Endothelial cell of umbilical vein (primary cell): ENCODE results near the gene GALNT1. TPM values are rescaled to one million over a fixed set of nuclear protein-coding genes. Genes with fewer than 3 reads are reported as not detected.

Experiments used
- BruUV-seq: library from RNA; stranded (reverse); fragments of 400-500 nt; replicated peaks from 2 replicates; lab custom pipeline; 2021; lab: Mats Ljungman, UMichigan
- CTCF ChIA-PET: fragments of 300-600, 350-600 bp; sonication (Branson Sonifier 250); formaldehyde crosslinking; loops from one replicate; lab custom pipeline; 2021; ENCODE audit warnings: antibody characterized with exemption, inconsistent platforms; lab: Charles Lee
- POLR2A ChIA-PET: fragments of 300-600, 350-600 bp; sonication (Branson Sonifier 250); formaldehyde crosslinking; loops from one replicate; lab custom pipeline; 2021; ENCODE audit warnings: antibody characterized with exemption, inconsistent platforms; lab: Charles Lee
- DNase-seq: peaks from one replicate; pipeline ENCODE4 v3.0.0-alpha.2; 2011; ENCODE audit warnings: low read depth, low spot score
- FAIRE-seq: peaks from 2 replicates; lab custom pipeline; 2011; peaks lifted over from hg19 to GRCh38; lab: Jason Lieb, UNC
- H2AFZ ChIP-seq: 2 replicates; pipeline ENCODE4 v1.6.0; 2012; ENCODE audit warnings: low read depth, low read length, control low read depth, inconsistent platforms
- H3K27ac ChIP-seq: 2 replicates; pipeline ENCODE4 v1.5.1; 2011; ENCODE audit warnings: low read depth, mild to moderate bottlenecking, control low read depth, low read length, moderate library complexity; ENCODE audit not compliant: insufficient read depth
- H3K27me3 ChIP-seq, 2 experiments: 2 replicates each; pipeline versions ENCODE4 v1.6.0 to v1.6.1; 2011; ENCODE audit warnings: low read length in 2 of 2, mixed read lengths in 1 of 2; ENCODE audit not compliant: control insufficient read depth in 2 of 2, insufficient read depth in 2 of 2
- H3K36me3 ChIP-seq, 2 experiments: 2 replicates in 1 of 2; 3 replicates in 1 of 2; pipeline ENCODE4 v1.5.1; 2011; ENCODE audit warnings: low read length in 2 of 2, mild to moderate bottlenecking in 1 of 2, moderate library complexity in 1 of 2; ENCODE audit not compliant: control insufficient read depth in 2 of 2, insufficient read depth in 2 of 2; ENCODE audit errors: extremely low read depth in 1 of 2
- H3K4me1 ChIP-seq: 3 replicates; pipeline ENCODE4 v1.5.1; 2011; ENCODE audit warnings: mild to moderate bottlenecking, low read length; ENCODE audit not compliant: control insufficient read depth, insufficient read depth; ENCODE audit errors: extremely low read depth
- H3K4me2 ChIP-seq: 2 replicates; pipeline ENCODE4 v1.6.1; 2011; ENCODE audit warnings: low read length, control low read depth, mixed read lengths; ENCODE audit not compliant: insufficient read depth
- H3K4me3 ChIP-seq, 3 experiments: fragments of 200-600 bp in 1 of 3; sonication (generic), shearing (Covaris generic) in 1 of 3; replicated peaks in 1 of 3; 2 replicates each; pipeline ENCODE4 v1.5.1; 2011 to 2016; ENCODE audit warnings: control low read depth in 3 of 3, low read length in 3 of 3, mild to moderate bottlenecking in 2 of 3, inconsistent platforms in 1 of 3, low read depth in 1 of 3, moderate library complexity in 1 of 3; ENCODE audit not compliant: insufficient read depth in 1 of 3
- H3K79me2 ChIP-seq: 2 replicates; pipeline ENCODE4 v1.6.0; 2012; ENCODE audit warnings: low read length, inconsistent platforms; ENCODE audit not compliant: control insufficient read depth, insufficient read depth
- H3K9ac ChIP-seq: replicated peaks from 2 replicates; pipeline ENCODE3; 2011; ENCODE audit warnings: low read length, control low read depth; ENCODE audit not compliant: insufficient read depth; ENCODE audit errors: extremely low read depth
- H3K9me1 ChIP-seq: replicated peaks from 3 replicates; pipeline ENCODE4 v1.6.0; 2011; ENCODE audit warnings: mild to moderate bottlenecking, low read length; ENCODE audit not compliant: control insufficient read depth, insufficient read depth; ENCODE audit errors: extremely low read depth
- H3K9me3 ChIP-seq: replicated peaks from 2 replicates; pipeline ENCODE4 v1.5.1; 2012; ENCODE audit warnings: low read length, inconsistent platforms; ENCODE audit not compliant: control insufficient read depth, insufficient read depth
- H4K20me1 ChIP-seq: replicated peaks from 2 replicates; pipeline ENCODE3; 2011; ENCODE audit warnings: mild to moderate bottlenecking, low read length; ENCODE audit not compliant: control insufficient read depth, insufficient read depth; ENCODE audit errors: extremely low read depth
- EZH2 ChIP-seq: IDR thresholded peaks from 2 replicates; pipeline ENCODE4 v1.6.1; 2012; ENCODE audit warnings: borderline replicate concordance, low read depth, mild to moderate bottlenecking, moderate library complexity, low read length, inconsistent platforms; ENCODE audit not compliant: severe bottlenecking
- FOS ChIP-seq: IDR thresholded peaks from 2 replicates; pipeline ENCODE4 v1.6.1; 2011; ENCODE audit warnings: mild to moderate bottlenecking, low read length, moderate library complexity, borderline replicate concordance; ENCODE audit not compliant: insufficient read depth
- GATA2 ChIP-seq: IDR thresholded peaks from 2 replicates; pipeline ENCODE4 v1.7.0; 2011; ENCODE audit warnings: low read depth, mild to moderate bottlenecking, moderate library complexity, mixed read lengths, low read length; ENCODE audit not compliant: insufficient read length, insufficient read depth
- JUN ChIP-seq: IDR thresholded peaks from 2 replicates; pipeline ENCODE4 v1.6.1; 2011; ENCODE audit warnings: borderline replicate concordance, low read depth; ENCODE audit not compliant: insufficient read length, insufficient read depth
- MYC ChIP-seq: IDR thresholded peaks from one replicate; pipeline ENCODE4 v1.6.1; 2011; ENCODE audit warnings: mild to moderate bottlenecking, low read depth, low read length
- POLR2A ChIP-seq: IDR thresholded peaks from 2 replicates; pipeline ENCODE4 v1.6.1; 2012; ENCODE audit warnings: low read depth, mild to moderate bottlenecking, control low read depth, low read length
- POLR2AphosphoS5 ChIP-seq: IDR thresholded peaks from 2 replicates; pipeline ENCODE4 v1.6.1; 2012; ENCODE audit warnings: low read depth, mild to moderate bottlenecking, control low read depth, low read length, moderate library complexity; ENCODE audit not compliant: insufficient read depth
- dilution Hi-C: fragments of 300-500 bp; cut with MboI; formaldehyde crosslinking; loops from one replicate; pipeline ENCODE4 v1.15.0; 2019; ENCODE audit warnings: low sequenced_read_pairs; ENCODE audit not compliant: extremely low pct_ligation_motif_present
- intact Hi-C: fragments of 100-400 bp; cut with micrococcal nuclease; formaldehyde crosslinking; loops from one replicate; pipeline ENCODE4 v1.10.0; 2022
- polyA plus RNA-seq, 4 experiments: library from polyadenylated mRNA; depleted of rRNA in 3 of 4; stranded (reverse) in 3 of 4; unstranded in 1 of 4; fragments of >200 nt; gene quantifications; 2 replicates each; pipeline versions ENCODE4 v1.2.1 to v1.2.3, GENCODE V29; 2011 to 2012; ENCODE audit warnings: missing spikeins in 1 of 4
- total RNA-seq: library from RNA; stranded (reverse); gene quantifications from 2 replicates; pipeline ENCODE4 v1.2.3, GENCODE V29; 2021
- TF ChIP-seq, protein P1 (sequence below), 2 donors: IDR thresholded peaks; 1 replicate in 1 of 2; 2 replicates in 1 of 2; pipeline ENCODE4 v1.5.1; 2011; ENCODE audit warnings: low read length in 2 of 2, mild to moderate bottlenecking in 2 of 2, moderate library complexity in 2 of 2, control low read depth in 1 of 2, inconsistent platforms in 1 of 2, low read depth in 1 of 2; ENCODE audit not compliant: insufficient read depth in 1 of 2; ENCODE audit errors: extremely low read depth in 1 of 2
- TF ChIP-seq, protein P2 (sequence below): IDR thresholded peaks from 2 replicates; pipeline ENCODE4 v1.6.1; 2011; ENCODE audit not compliant: insufficient read depth, insufficient read length

Gene GALNT1
- total and polyA plus RNA-seq, 2 donors (not counting 3 experiments of a cell fraction or from before 2014, with no cell fraction given): 89.9 to 360 TPM

DNA sequence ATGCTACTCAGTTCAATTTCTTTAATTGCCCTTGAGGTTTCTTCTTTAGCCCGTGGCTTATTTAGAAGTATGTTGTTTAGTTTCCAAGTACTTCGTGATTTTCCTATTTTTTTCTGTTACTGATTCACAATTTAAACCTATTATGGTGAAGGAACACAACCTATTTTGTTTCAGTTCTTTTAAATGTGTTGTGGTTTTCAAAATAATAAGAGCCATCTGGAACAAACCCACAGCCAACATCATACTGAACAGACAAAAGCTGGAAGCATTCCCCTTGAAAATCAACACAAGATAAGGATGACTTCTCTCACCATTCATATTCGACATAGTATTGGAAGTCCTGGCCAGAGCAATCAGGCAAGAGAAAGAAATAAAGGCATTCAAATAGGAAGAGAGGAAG, 155.2 kb downstream of the GALNT1 start:
- H3K9me1 ChIP-seq: no peaks in the 10 kb centered on the region
- no peaks in the 10 kb centered on the region for H3K4me1 ChIP-seq
- H3K9me3 ChIP-seq: no peaks in the 10 kb centered on the region
- no peak overlapping the region for H3K4me2 ChIP-seq
- no peak overlapping the region for H2AFZ ChIP-seq
- POLR2A ChIA-PET: no interaction called here
- DNase-seq (no peak), FAIRE-seq (peak; percentile 4)
- H4K20me1 ChIP-seq: no peaks in the 10 kb centered on the region
- no peaks in the 10 kb centered on the region for H3K27me3 ChIP-seq
- BruUV-seq: no TSS peak
- CTCF ChIA-PET: no interaction called here
- H3K36me3 ChIP-seq: no peaks in the 10 kb centered on the region
- dilution Hi-C loops: no loop called here
- no peak overlapping the region for H3K4me3 ChIP-seq
- no peaks in the 10 kb centered on the region for H3K79me2 ChIP-seq
- H3K9ac ChIP-seq: no peak overlapping the region
- no peak overlapping the region for H3K27ac ChIP-seq
- intact Hi-C loops: no loop called here
- TF ChIP-seq JUN (no peak), MYC (no peak), GATA2 (no peak), EZH2 (no peak), FOS (no peak), POLR2AphosphoS5 (no peak), POLR2A (no peak)
- TF ChIP-seq, protein P1, sequence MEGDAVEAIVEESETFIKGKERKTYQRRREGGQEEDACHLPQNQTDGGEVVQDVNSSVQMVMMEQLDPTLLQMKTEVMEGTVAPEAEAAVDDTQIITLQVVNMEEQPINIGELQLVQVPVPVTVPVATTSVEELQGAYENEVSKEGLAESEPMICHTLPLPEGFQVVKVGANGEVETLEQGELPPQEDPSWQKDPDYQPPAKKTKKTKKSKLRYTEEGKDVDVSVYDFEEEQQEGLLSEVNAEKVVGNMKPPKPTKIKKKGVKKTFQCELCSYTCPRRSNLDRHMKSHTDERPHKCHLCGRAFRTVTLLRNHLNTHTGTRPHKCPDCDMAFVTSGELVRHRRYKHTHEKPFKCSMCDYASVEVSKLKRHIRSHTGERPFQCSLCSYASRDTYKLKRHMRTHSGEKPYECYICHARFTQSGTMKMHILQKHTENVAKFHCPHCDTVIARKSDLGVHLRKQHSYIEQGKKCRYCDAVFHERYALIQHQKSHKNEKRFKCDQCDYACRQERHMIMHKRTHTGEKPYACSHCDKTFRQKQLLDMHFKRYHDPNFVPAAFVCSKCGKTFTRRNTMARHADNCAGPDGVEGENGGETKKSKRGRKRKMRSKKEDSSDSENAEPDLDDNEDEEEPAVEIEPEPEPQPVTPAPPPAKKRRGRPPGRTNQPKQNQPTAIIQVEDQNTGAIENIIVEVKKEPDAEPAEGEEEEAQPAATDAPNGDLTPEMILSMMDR (IDR thresholded peaks at IDR 0.05; ENCODE audit: extremely low read depth in 1 of 2, insufficient read depth in 1 of 2, low read depth in 1 of 2, low read length in 2 of 2): no peak
- TF ChIP-seq, protein P2, sequence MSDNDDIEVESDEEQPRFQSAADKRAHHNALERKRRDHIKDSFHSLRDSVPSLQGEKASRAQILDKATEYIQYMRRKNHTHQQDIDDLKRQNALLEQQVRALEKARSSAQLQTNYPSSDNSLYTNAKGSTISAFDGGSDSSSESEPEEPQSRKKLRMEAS: no peak
